Keratinocyte (primary cell): ENCODE data around the gene RPS29.

Source experiments
- CTCF ChIP-seq, 3 experiments: IDR thresholded peaks in 1 of 3; conservative IDR thresholded peaks in 1 of 3; optimal IDR thresholded peaks in 1 of 3; 2 replicates in 2 of 3; 3 replicates in 1 of 3; pipeline versions ENCODE3 to v1.5.1; 2011; ENCODE audit warnings: low read length in 3 of 3, mild to moderate bottlenecking in 3 of 3, moderate library complexity in 2 of 3, control low read depth in 1 of 3, inconsistent platforms in 1 of 3; ENCODE audit not compliant: insufficient read depth in 2 of 3; ENCODE audit errors: extremely low read depth in 1 of 3
- EZH2 ChIP-seq: IDR thresholded peaks from one replicate; pipeline ENCODE4 v1.6.1; 2012; ENCODE audit warnings: inconsistent platforms, mild to moderate bottlenecking, low read length, moderate library complexity

GRCh38 chr14:49583629-49584028 is 2.6 kb downstream of the RPS29 start:
- TF ChIP-seq CTCF (optimal IDR thresholded peaks at IDR 0.05 in 1 of 3, IDR thresholded peaks at IDR 0.05 in 1 of 3, conservative IDR thresholded peaks at IDR 0.05 in 1 of 3; ENCODE audit: extremely low read depth in 1 of 3, insufficient read depth in 2 of 3, low read length in 3 of 3) (no peak), EZH2 (no peak)
